Aorta (tissue), 5 donors: ENCODE results near the gene NFKB1. TPM values are rescaled to one million over a fixed set of nuclear protein-coding genes. Genes with fewer than 3 reads are reported as not detected.

Source experiments
- ATAC-seq: fragments of 200-7000 bp; cut with Tn5 transposase; one replicate; pipeline ENCODE4 v1.9.1; 2022; ENCODE audit warnings: moderate library complexity; ENCODE audit not compliant: low FRiP score
- DNase-seq, 2 donors: peaks; one replicate each; pipeline ENCODE4 v3.0.0-alpha.2; 2020
- H3K27ac ChIP-seq, 2 donors: one replicate each; pipeline ENCODE4 v1.5.1; 2013; ENCODE audit warnings: low read length in 2 of 2, mild to moderate bottlenecking in 2 of 2, moderate library complexity in 2 of 2, control low read depth in 1 of 2, inconsistent platforms in 1 of 2, low read depth in 1 of 2
- H3K27me3 ChIP-seq, 2 donors: one replicate each; pipeline ENCODE4 v1.6.1; 2013; ENCODE audit warnings: control low read depth in 1 of 2, low read length in 1 of 2, mild to moderate bottlenecking in 1 of 2, moderate library complexity in 1 of 2; ENCODE audit not compliant: insufficient read depth in 2 of 2, control insufficient read depth in 1 of 2
- H3K36me3 ChIP-seq, 2 donors: one replicate each; pipeline ENCODE4 v1.6.1; 2013; ENCODE audit warnings: control low read depth in 1 of 2, low read length in 1 of 2, mild to moderate bottlenecking in 1 of 2; ENCODE audit not compliant: insufficient read depth in 2 of 2, control insufficient read depth in 1 of 2
- H3K4me1 ChIP-seq, 2 donors: one replicate each; pipeline ENCODE4 v1.6.1; 2013; ENCODE audit warnings: low read length in 2 of 2, control low read depth in 1 of 2, mild to moderate bottlenecking in 1 of 2, moderate library complexity in 1 of 2; ENCODE audit not compliant: insufficient read depth in 2 of 2, control insufficient read depth in 1 of 2
- H3K4me3 ChIP-seq, 2 donors: one replicate each; pipeline ENCODE4 v1.5.1; 2013; ENCODE audit warnings: low read length in 2 of 2, control low read depth in 1 of 2, mild to moderate bottlenecking in 1 of 2
- H3K9me3 ChIP-seq: one replicate; pipeline ENCODE4 v1.6.1; 2013; ENCODE audit warnings: mild to moderate bottlenecking, low read length; ENCODE audit not compliant: control insufficient read depth
- WGBS, 2 donors: extraction: QIAGEN DNeasy Blood & Tissue Kit; methylation state at CpG; one replicate each; pipeline ENCODE4 v1.1.7; 2013; 5-methylcytosine and 5-hydroxymethylcytosine counted together
- intact Hi-C, 2 donors: fragments of 100-400 bp; cut with DNase I; formaldehyde crosslinking; loops; one replicate each; pipeline versions ENCODE4 v1.14.2 to v1.15.0; 2022
- polyA plus RNA-seq, 2 donors: library from polyadenylated mRNA; stranded (reverse); fragments of 200-250 nt; gene quantifications; one replicate each; pipeline ENCODE4 v1.2.3, GENCODE V29; 2013
- total RNA-seq, 2 donors: library from RNA; stranded (reverse); fragmentation: NEBNext Ultra II Directional; extraction: Animal tissue kit (Norgen Biotek cat#: 25700); gene quantifications; one replicate each; pipeline ENCODE4 v1.2.1, GENCODE V29; 2021
- donor health status: healthy with polysubstance abuse.
- donor health status: Bipolar disorder and iron deficiency.
- donor health status: DM: no; HTN: no; CAD: no.
- donor health status: DM: no; HTN: no; CAD: no.
- donor health status: DM: yes; HTN: yes; CAD: no.

The NFKB1 gene
- total and polyA plus RNA-seq, 4 donors: 10.9 to 48.4 (median 26.0) TPM

- H3K27ac ChIP-seq: no peak overlapping the region
- peaks cover 4% of the 10 kb centered on the region in 2 donors for H3K36me3 ChIP-seq
- WGBS, 2 donors: 86 to 89% methylated on average over 12 of the region's 12 CpGs
- no peaks in the 10 kb centered on the region for H3K4me1 ChIP-seq
- DNase-seq (no peak), ATAC-seq (no peak)
- intact Hi-C loops: no loop called here
- H3K9me3 ChIP-seq: no peaks in the 10 kb centered on the region
- H3K27me3 ChIP-seq: no peaks in the 10 kb centered on the region
- H3K4me3 ChIP-seq: no peak overlapping the region
These were observed 42.1 kb downstream of the NFKB1 start for GRCh38 chr4:102543030-102543928.

GRCh38 chr4:102546635-102547034, 45.5 kb downstream of the NFKB1 start:
- ATAC-seq: no peak
- no peak overlapping the region for H3K27ac ChIP-seq

GRCh38 chr4:102547973-102548372, 46.8 kb downstream of the NFKB1 start:
- no peak overlapping the region for H3K27ac ChIP-seq
- intact Hi-C loops: no loop called here
- H3K9me3 ChIP-seq: no peaks in the 10 kb centered on the region
- H3K4me1 ChIP-seq: no peaks in the 10 kb centered on the region
- H3K4me3 ChIP-seq: no peak overlapping the region
- H3K36me3 ChIP-seq: peaks cover 2 to 4% of the 10 kb centered on the region in 2 donors
- H3K27me3 ChIP-seq: no peaks in the 10 kb centered on the region
- WGBS, 2 donors: 98 to 99% methylated on average over 2 of the region's 2 CpGs
- ATAC-seq: no peak
- DNase-seq: no peak

More at GRCh38 chr4:102546635-102547034, 45.5 kb downstream of the NFKB1 start:
- Histone ChIP-seq H3K9me3 (no peaks in the 10 kb centered on the region), H3K4me3 (no peak overlapping the region), H3K27me3 (no peaks in the 10 kb centered on the region), H3K4me1 (no peaks in the 10 kb centered on the region), H3K36me3 (peaks cover 4 to 6% of the 10 kb centered on the region in 2 donors)
- intact Hi-C loops: no loop called here
- no peak for DNase-seq

GRCh38 chr4:102551958-102552565, 50.9 kb downstream of the NFKB1 start:
- H3K27me3 ChIP-seq: no peaks in the 10 kb centered on the region
- ATAC-seq (no peak), DNase-seq (no peak)
- H3K9me3 ChIP-seq: no peaks in the 10 kb centered on the region
- no peak overlapping the region for H3K4me3 ChIP-seq
- H3K36me3 ChIP-seq: peaks cover 0 to 4% of the 10 kb centered on the region in 2 donors
- intact Hi-C loops: no loop called here
- no peak overlapping the region for H3K27ac ChIP-seq
- WGBS, 2 donors: 96 to 98% methylated on average over 4 of the region's 4 CpGs
- peaks cover 0 to 2% of the 10 kb centered on the region in 2 donors for H3K4me1 ChIP-seq

GRCh38 chr4:102552781-102553180, 51.6 kb downstream of the NFKB1 start:
- peaks cover 0 to 4% of the 10 kb centered on the region in 2 donors for H3K36me3 ChIP-seq
- H3K27me3 ChIP-seq: no peaks in the 10 kb centered on the region
- intact Hi-C loops: no loop called here
- DNase-seq (no peak), ATAC-seq (no peak)
- no peak overlapping the region for H3K27ac ChIP-seq
- H3K4me3 ChIP-seq: no peak overlapping the region
- H3K9me3 ChIP-seq: no peaks in the 10 kb centered on the region
- H3K4me1 ChIP-seq: peaks cover 0 to 2% of the 10 kb centered on the region in 2 donors
- WGBS, 2 donors: 32 to 44% methylated on average over 1 of the region's 1 CpG

GRCh38 chr4:102553982-102554381, 52.8 kb downstream of the NFKB1 start:
- no peak overlapping the region for H3K4me3 ChIP-seq
- H3K27ac ChIP-seq: no peak overlapping the region
- H3K27me3 ChIP-seq: no peaks in the 10 kb centered on the region
- H3K4me1 ChIP-seq: peaks cover 0 to 2% of the 10 kb centered on the region in 2 donors
- H3K9me3 ChIP-seq: no peaks in the 10 kb centered on the region
- no peak for ATAC-seq
- WGBS, 2 donors: 92 to 93% methylated on average over 1 of the region's 1 CpG
- intact Hi-C loops: no loop called here
- no peak for DNase-seq
- H3K36me3 ChIP-seq: peaks cover 0 to 4% of the 10 kb centered on the region in 2 donors

- DNase-seq: peak in 1 of 2 donors; percentile 66
These were observed 53.3 kb downstream of the NFKB1 start for GRCh38 chr4:102554482-102554881.

GRCh38 chr4:102554992-102555391, 53.8 kb downstream of the NFKB1 start:
- ATAC-seq (no peak), DNase-seq (no peak)
- peaks cover 0 to 2% of the 10 kb centered on the region in 2 donors for H3K4me1 ChIP-seq
- intact Hi-C loops: no loop called here
- H3K4me3 ChIP-seq: no peak overlapping the region
- no peak overlapping the region for H3K27ac ChIP-seq
- H3K36me3 ChIP-seq: peaks cover 0 to 4% of the 10 kb centered on the region in 2 donors
- H3K9me3 ChIP-seq: no peaks in the 10 kb centered on the region
- no peaks in the 10 kb centered on the region for H3K27me3 ChIP-seq

More at GRCh38 chr4:102554482-102554881, 53.3 kb downstream of the NFKB1 start:
- Histone ChIP-seq H3K9me3 (no peaks in the 10 kb centered on the region), H3K4me1 (peaks cover 0 to 2% of the 10 kb centered on the region in 2 donors), H3K4me3 (no peak overlapping the region), H3K27me3 (no peaks in the 10 kb centered on the region), H3K27ac (no peak overlapping the region), H3K36me3 (peaks cover 0 to 4% of the 10 kb centered on the region in 2 donors)
- intact Hi-C loops: no loop called here
- 64 to 72% methylated on average over 5 of the region's 5 CpGs for WGBS, 2 donors
- ATAC-seq: peak; percentile 56
